Measurements from ENCODE around the gene MUTYH. TPM values are rescaled to one million over a fixed set of nuclear protein-coding genes. Genes with fewer than 3 reads are reported as not detected.

MUTYH gene
- total RNA-seq, 4 donors from 2014 or later: 6.4 to 17.0 (median 10.3) TPM

- TF ChIP-seq, protein P1, sequence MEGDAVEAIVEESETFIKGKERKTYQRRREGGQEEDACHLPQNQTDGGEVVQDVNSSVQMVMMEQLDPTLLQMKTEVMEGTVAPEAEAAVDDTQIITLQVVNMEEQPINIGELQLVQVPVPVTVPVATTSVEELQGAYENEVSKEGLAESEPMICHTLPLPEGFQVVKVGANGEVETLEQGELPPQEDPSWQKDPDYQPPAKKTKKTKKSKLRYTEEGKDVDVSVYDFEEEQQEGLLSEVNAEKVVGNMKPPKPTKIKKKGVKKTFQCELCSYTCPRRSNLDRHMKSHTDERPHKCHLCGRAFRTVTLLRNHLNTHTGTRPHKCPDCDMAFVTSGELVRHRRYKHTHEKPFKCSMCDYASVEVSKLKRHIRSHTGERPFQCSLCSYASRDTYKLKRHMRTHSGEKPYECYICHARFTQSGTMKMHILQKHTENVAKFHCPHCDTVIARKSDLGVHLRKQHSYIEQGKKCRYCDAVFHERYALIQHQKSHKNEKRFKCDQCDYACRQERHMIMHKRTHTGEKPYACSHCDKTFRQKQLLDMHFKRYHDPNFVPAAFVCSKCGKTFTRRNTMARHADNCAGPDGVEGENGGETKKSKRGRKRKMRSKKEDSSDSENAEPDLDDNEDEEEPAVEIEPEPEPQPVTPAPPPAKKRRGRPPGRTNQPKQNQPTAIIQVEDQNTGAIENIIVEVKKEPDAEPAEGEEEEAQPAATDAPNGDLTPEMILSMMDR (IDR thresholded peaks at IDR 0.05; ENCODE audit: low read depth): no peak
These were observed 8.3 kb upstream of the MUTYH start for GRCh38 chr1:45348609-45348965.

DNA sequence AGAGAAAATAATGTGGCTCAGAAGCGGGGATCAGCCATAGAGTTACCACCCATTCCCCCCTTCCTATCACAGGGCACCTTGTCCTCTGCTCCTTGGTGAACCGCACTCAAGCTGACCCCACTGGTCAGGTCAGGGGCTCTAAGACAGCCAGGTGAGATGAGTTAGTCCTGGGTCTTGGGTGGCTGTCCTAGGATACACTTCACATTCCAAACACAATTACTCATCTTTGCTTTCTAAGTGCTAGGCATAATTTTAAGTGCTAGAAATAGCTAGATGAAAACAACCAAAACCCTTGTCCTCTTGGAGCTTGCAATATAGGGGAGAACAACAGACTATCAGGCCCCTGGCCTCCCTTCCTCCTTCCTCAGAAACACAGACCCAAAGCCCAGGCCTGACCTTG lies 7.8 kb upstream of the MUTYH start:
- TF ChIP-seq, protein P1 (IDR thresholded peaks at IDR 0.05; ENCODE audit: low read depth): no peak

GRCh38 chr1:45346473-45346872 lies 6.2 kb upstream of the MUTYH start:
- TF ChIP-seq, protein P1 (IDR thresholded peaks at IDR 0.05; ENCODE audit: low read depth): no peak

DNA sequence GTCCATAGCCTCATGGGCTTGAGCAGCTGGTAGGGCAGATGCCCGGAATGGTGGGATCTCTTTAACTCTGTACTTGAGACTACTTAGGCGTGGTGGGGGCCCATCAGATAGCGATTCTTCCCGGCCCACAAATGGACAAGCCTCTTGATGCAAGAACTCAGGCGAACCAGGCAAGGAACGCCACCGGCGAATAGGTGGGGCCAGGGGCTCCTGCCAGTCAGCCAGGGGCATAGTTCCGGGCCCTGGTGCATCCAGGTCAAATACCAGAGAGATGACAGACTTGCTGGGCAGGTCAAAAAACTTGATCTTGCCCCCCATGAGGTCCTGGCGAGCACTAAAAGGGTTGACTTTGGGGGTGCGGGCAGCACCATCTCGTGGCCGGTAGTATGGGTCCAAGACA lies 4.8 kb upstream of the MUTYH start:
- TF ChIP-seq, protein P1 (IDR thresholded peaks at IDR 0.05; ENCODE audit: low read depth): no peak

DNA sequence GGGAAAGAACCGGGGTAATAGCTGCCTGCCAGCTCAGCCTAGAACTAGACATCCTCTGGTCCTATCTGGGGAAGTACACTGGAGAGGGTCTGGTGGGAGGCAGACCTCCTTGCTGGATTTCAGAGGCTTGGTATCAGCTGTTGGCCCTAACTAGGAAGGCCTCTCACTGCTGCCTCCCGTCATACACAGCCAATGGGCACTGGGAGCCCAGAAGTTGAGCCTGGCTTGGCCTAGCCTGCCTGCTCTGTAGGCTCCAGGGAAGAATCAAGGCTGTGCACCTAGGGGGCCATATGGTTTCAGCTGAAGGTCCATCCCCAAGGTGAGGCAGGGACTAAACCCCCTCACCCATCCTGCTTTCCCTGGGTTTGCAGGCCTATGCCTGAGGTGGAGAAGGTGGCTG lies 4.3 kb upstream of the MUTYH start:
- TF ChIP-seq, protein P1 (IDR thresholded peaks at IDR 0.05; ENCODE audit: low read depth): no peak

- TF ChIP-seq, protein P1 (IDR thresholded peaks at IDR 0.05; ENCODE audit: low read depth): no peak
These were observed 701 bp upstream of the MUTYH start for GRCh38 chr1:45340816-45341466.

GRCh38 chr1:45337630-45338325 lies 2.5 kb downstream of the MUTYH start:
- TF ChIP-seq, protein P1 (IDR thresholded peaks at IDR 0.05; ENCODE audit: low read depth): no peak

Data from subcutaneous adipose tissue (tissue), 4 donors.